COLO668 (cell line): ENCODE results near the gene FAM163B.

Experiments
- DNase-seq: peaks from one replicate; lab custom pipeline; 2025; ENCODE audit not compliant: unreplicated experiment; lab: John Stamatoyannopoulos, UW

The FAM163B gene

GRCh38 chr9:133616643-133617405, 7.6 kb upstream of the FAM163B start:
- no peak for DNase-seq

- no peak for DNase-seq
Observed at GRCh38 chr9:133615606-133616188, 6.5 kb upstream of the FAM163B start.

GRCh38 chr9:133615186-133615585, 6.0 kb upstream of the FAM163B start:
- DNase-seq, result no peak

- no peak for DNase-seq
Observed at GRCh38 chr9:133614678-133615077, 5.5 kb upstream of the FAM163B start.

- DNase-seq, result no peak
Observed at GRCh38 chr9:133614056-133614455, 4.9 kb upstream of the FAM163B start.

- DNase-seq, result no peak
Observed at GRCh38 chr9:133613432-133613831, 4.2 kb upstream of the FAM163B start.

GRCh38 chr9:133612816-133613215, 3.6 kb upstream of the FAM163B start:
- DNase-seq, result no peak

- DNase-seq, result no peak
Observed at GRCh38 chr9:133612051-133612450, 2.9 kb upstream of the FAM163B start.

GRCh38 chr9:133610845-133611244, 1.7 kb upstream of the FAM163B start:
- no peak for DNase-seq

- DNase-seq, result no peak
Observed at GRCh38 chr9:133608889-133609288, 300 bp downstream of the FAM163B start.

GRCh38 chr9:133608382-133608781, 807 bp downstream of the FAM163B start:
- no peak for DNase-seq

- DNase-seq, result no peak
Observed at GRCh38 chr9:133607976-133608375, 1.2 kb downstream of the FAM163B start.

GRCh38 chr9:133607381-133607780, 1.8 kb downstream of the FAM163B start:
- no peak for DNase-seq

GRCh38 chr9:133606708-133607025, 2.5 kb downstream of the FAM163B start:
- no peak for DNase-seq

GRCh38 chr9:133605856-133606707, 3.1 kb downstream of the FAM163B start:
- no peak for DNase-seq

- DNase-seq, result no peak
Observed at GRCh38 chr9:133605446-133605845, 3.7 kb downstream of the FAM163B start.

GRCh38 chr9:133604856-133605255, 4.3 kb downstream of the FAM163B start:
- peak; percentile 81 for DNase-seq

- DNase-seq, result peak; percentile 36
Observed at GRCh38 chr9:133604214-133604613, 5.0 kb downstream of the FAM163B start.

GRCh38 chr9:133603135-133603927, 5.9 kb downstream of the FAM163B start:
- DNase-seq, result peak; percentile 68

GRCh38 chr9:133602277-133602676, 6.9 kb downstream of the FAM163B start:
- peak; percentile 40 for DNase-seq

GRCh38 chr9:133601746-133602145, 7.4 kb downstream of the FAM163B start:
- DNase-seq, result no peak
